Neural crest cell (in vitro differentiated cells): Measurements from ENCODE around the gene DNM3. TPM values are rescaled to one million over a fixed set of nuclear protein-coding genes. Genes with fewer than 3 reads are reported as not detected.

Experiments
- DNase-seq: peaks from one replicate; pipeline ENCODE4 v3.0.0; 2021; ENCODE audit warnings: low read depth, mixed read lengths, low spot score
- H3K27ac Mint-ChIP-seq: one replicate; pipeline ENCODE4 v1.8.0; 2021; ENCODE audit warnings: mild to moderate bottlenecking, mixed read lengths; ENCODE audit not compliant: unreplicated experiment
- H3K27me3 Mint-ChIP-seq: 2 replicates; pipeline ENCODE4 v1.8.0; 2021; ENCODE audit warnings: low read depth, mild to moderate bottlenecking, mixed read lengths
- H3K36me3 Mint-ChIP-seq: 2 replicates; pipeline ENCODE4 v1.8.0; 2021; ENCODE audit warnings: low read depth, mild to moderate bottlenecking, mixed read lengths
- H3K4me1 Mint-ChIP-seq: 2 replicates; pipeline ENCODE4 v1.8.0; 2021; ENCODE audit warnings: mixed read lengths
- H3K4me3 Mint-ChIP-seq: one replicate; pipeline ENCODE4 v1.8.0; 2021; ENCODE audit warnings: mild to moderate bottlenecking, mixed read lengths
- H3K9me3 Mint-ChIP-seq: 2 replicates; pipeline ENCODE4 v1.8.0; 2021; ENCODE audit warnings: mixed read lengths
- CTCF ChIP-seq: fragments of 200-600 bp; sonication (generic); conservative IDR thresholded peaks from 2 replicates; pipeline ENCODE4 v1.5.0; 2021; ENCODE audit warnings: antibody characterized with exemption, mild to moderate bottlenecking
- total RNA-seq: library from RNA; stranded (reverse); gene quantifications from 2 replicates; pipeline ENCODE4 v1.2.1, GENCODE V29; 2021

The DNM3 gene
- total RNA-seq, 1 donor from 2014 or later = 3.5 TPM

GRCh38 chr1:172382990-172383389 lies 541.7 kb downstream of the DNM3 start:
- Mint-ChIP-seq H3K4me3 (peak overlapping the region; percentile 50), H3K27ac (peak overlapping the region; percentile 88), H3K4me1 (peaks cover 42% of the 10 kb centered on the region), H3K36me3 (no peaks in the 10 kb centered on the region), H3K27me3 (no peaks in the 10 kb centered on the region), H3K9me3 (no peaks in the 10 kb centered on the region)
- no peak for TF ChIP-seq CTCF
- no peak for DNase-seq

- H3K27me3 Mint-ChIP-seq = no peaks in the 10 kb centered on the region
- TF ChIP-seq CTCF = no peak
- no peaks in the 10 kb centered on the region for H3K36me3 Mint-ChIP-seq
- H3K27ac Mint-ChIP-seq = peak overlapping the region; percentile 88
- H3K4me1 Mint-ChIP-seq = peaks cover 42% of the 10 kb centered on the region
- H3K9me3 Mint-ChIP-seq = no peaks in the 10 kb centered on the region
- H3K4me3 Mint-ChIP-seq = no peak overlapping the region
- DNase-seq = no peak
Observed at GRCh38 chr1:172383536-172383935, 542.2 kb downstream of the DNM3 start.

- no peak for TF ChIP-seq CTCF
- no peak overlapping the region for H3K4me3 Mint-ChIP-seq
- no peaks in the 10 kb centered on the region for H3K36me3 Mint-ChIP-seq
- H3K27me3 Mint-ChIP-seq = no peaks in the 10 kb centered on the region
- no peaks in the 10 kb centered on the region for H3K9me3 Mint-ChIP-seq
- H3K27ac Mint-ChIP-seq = no peak overlapping the region
- no peak for DNase-seq
- peaks cover 51% of the 10 kb centered on the region for H3K4me1 Mint-ChIP-seq
Observed at GRCh38 chr1:172384656-172385055, 543.4 kb downstream of the DNM3 start.

GRCh38 chr1:172386046-172386445 lies 544.7 kb downstream of the DNM3 start:
- no peak overlapping the region for H3K27ac Mint-ChIP-seq
- no peaks in the 10 kb centered on the region for H3K9me3 Mint-ChIP-seq

GRCh38 chr1:172388490-172388889 lies 547.2 kb downstream of the DNM3 start:
- H3K9me3 Mint-ChIP-seq = no peaks in the 10 kb centered on the region
- no peak overlapping the region for H3K4me3 Mint-ChIP-seq
- no peak for DNase-seq
- H3K27me3 Mint-ChIP-seq = no peaks in the 10 kb centered on the region
- H3K4me1 Mint-ChIP-seq = peaks cover 45% of the 10 kb centered on the region
- H3K27ac Mint-ChIP-seq = no peak overlapping the region
- no peaks in the 10 kb centered on the region for H3K36me3 Mint-ChIP-seq
- TF ChIP-seq CTCF = no peak

More at GRCh38 chr1:172386046-172386445, 544.7 kb downstream of the DNM3 start:
- no peaks in the 10 kb centered on the region for H3K36me3 Mint-ChIP-seq
- H3K4me1 Mint-ChIP-seq = peaks cover 56% of the 10 kb centered on the region
- no peaks in the 10 kb centered on the region for H3K27me3 Mint-ChIP-seq
- no peak for TF ChIP-seq CTCF
- DNase-seq = no peak
- no peak overlapping the region for H3K4me3 Mint-ChIP-seq

GRCh38 chr1:172390301-172390682 lies 549.0 kb downstream of the DNM3 start:
- Mint-ChIP-seq H3K4me1 (peaks cover 52% of the 10 kb centered on the region), H3K4me3 (peak overlapping the region; percentile 24), H3K36me3 (no peaks in the 10 kb centered on the region), H3K9me3 (no peaks in the 10 kb centered on the region), H3K27ac (no peak overlapping the region), H3K27me3 (no peaks in the 10 kb centered on the region)
- no peak for DNase-seq
- TF ChIP-seq CTCF = peak; percentile 35
